Pons (tissue), 1 donor: ENCODE data around the gene RNASE11.
"Not testable (repeated sequence)": the region's sequence is repeated elsewhere in the genome, so short reads cannot be mapped to it uniquely, and the experiment has no call there.

ENCODE experiments used
- DNase-seq: peaks from one replicate; pipeline ENCODE4 v3.0.0-alpha.2; 2016; ENCODE audit warnings: low spot score

RNASE11 gene

GRCh38 chr14:20614038-20614840, 26.4 kb upstream of the RNASE11 start:
- no peak for DNase-seq

- DNase-seq, result peak; percentile 94
These were observed 25.6 kb upstream of the RNASE11 start for GRCh38 chr14:20613094-20614037.

GRCh38 chr14:20612403-20612802, 24.6 kb upstream of the RNASE11 start:
- peak; percentile 62 for DNase-seq

GRCh38 chr14:20611277-20611676, 23.5 kb upstream of the RNASE11 start:
- peak; percentile 15 for DNase-seq

GRCh38 chr14:20610002-20610765, 22.4 kb upstream of the RNASE11 start:
- DNase-seq, result peak; percentile 78

- DNase-seq, result peak; percentile 96
These were observed 21.6 kb upstream of the RNASE11 start for GRCh38 chr14:20609215-20610001.

GRCh38 chr14:20608383-20609110, 20.7 kb upstream of the RNASE11 start:
- DNase-seq, result no peak

GRCh38 chr14:20607617-20608016, 19.8 kb upstream of the RNASE11 start:
- no peak for DNase-seq

- DNase-seq, result no peak
These were observed 19.1 kb upstream of the RNASE11 start for GRCh38 chr14:20606902-20607242.

- DNase-seq, result peak; percentile 47
These were observed 18.5 kb upstream of the RNASE11 start for GRCh38 chr14:20606190-20606901.

GRCh38 chr14:20603813-20604690, 16.3 kb upstream of the RNASE11 start:
- DNase-seq, result no peak

GRCh38 chr14:20602583-20602982, 14.8 kb upstream of the RNASE11 start:
- DNase-seq, result no peak

- DNase-seq, result no peak
These were observed 13.7 kb upstream of the RNASE11 start for GRCh38 chr14:20601522-20601921.

- DNase-seq, result no peak
These were observed 9.3 kb upstream of the RNASE11 start for GRCh38 chr14:20597108-20597507.

GRCh38 chr14:20595726-20596125, 7.9 kb upstream of the RNASE11 start:
- not testable (repeated sequence) for DNase-seq

GRCh38 chr14:20592574-20592973, 4.8 kb upstream of the RNASE11 start:
- DNase-seq, result no peak

- no peak for DNase-seq
These were observed 3.4 kb upstream of the RNASE11 start, which contains the start of gene RNASE12 for GRCh38 chr14:20591235-20591634. Gene RNASE12, minus strand, starts transcription at chr14:20591376. Its CDS starts 653 bp downstream, at chr14:20590723.

GRCh38 chr14:20583908-20584307, 3.9 kb downstream of the RNASE11 start:
- no peak for DNase-seq

GRCh38 chr14:20583142-20583541, 4.7 kb downstream of the RNASE11 start:
- no peak for DNase-seq
